Stimulated activated CD8-positive, alpha-beta memory T cell treated with anti-CD3 and anti-CD28 coated beads, Interleukin-4, amount 100 ng/mL, for 4 hours (primary cell): ENCODE data around the gene JAZF1.
A peak's percentile ranks its signal among the peaks of the same experiment; 100 is the strongest.
"Not testable (repeated sequence)": the region's sequence is repeated elsewhere in the genome, so short reads cannot be mapped to it uniquely, and the experiment has no call there.

Experiments used
- DNase-seq, 2 donors: peaks; one replicate each; pipeline ENCODE4 v3.0.0-alpha.2; 2020; ENCODE audit warnings: low read depth in 2 of 2, low spot score in 1 of 2

JAZF1 gene

DNA sequence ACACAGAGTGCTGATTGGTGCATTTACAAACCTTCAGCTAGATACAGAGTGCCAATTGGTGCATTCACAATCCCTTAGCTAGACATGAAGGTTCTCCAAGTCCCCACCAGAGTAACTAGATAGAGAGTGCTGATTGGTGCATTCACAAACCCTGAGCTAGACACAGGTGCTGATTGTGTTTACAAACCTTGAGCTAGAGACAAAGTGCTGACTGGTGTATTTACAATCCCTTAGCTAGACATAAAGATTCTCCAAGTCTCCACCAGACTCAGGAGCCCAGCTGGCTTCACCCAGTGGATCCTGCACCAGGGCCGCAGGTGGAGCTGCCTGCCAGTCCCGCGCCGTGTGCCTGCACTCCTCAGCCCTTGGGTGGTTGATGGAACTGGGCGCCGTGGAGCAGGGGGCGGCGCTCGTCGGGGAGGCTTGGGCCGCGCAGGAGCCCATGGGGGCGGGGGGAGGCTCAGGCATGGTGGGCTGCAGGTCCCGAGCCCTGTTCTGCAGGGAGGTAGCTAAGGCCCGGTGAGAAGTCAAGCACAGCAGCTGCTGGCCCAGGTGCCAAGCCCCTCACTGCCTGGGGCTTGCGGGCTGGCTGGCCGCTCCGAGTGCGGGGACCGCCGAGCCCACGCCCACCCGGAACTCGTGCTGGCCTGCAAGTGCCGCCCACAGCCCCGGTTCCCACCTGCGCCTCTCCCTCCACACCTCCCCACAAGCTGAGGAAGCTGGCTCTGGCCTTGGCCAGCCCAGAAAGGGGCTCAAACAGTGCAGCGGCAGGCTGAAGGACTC, 323.7 kb downstream of the JAZF1 start:
- DNase-seq = not testable (repeated sequence)

DNA sequence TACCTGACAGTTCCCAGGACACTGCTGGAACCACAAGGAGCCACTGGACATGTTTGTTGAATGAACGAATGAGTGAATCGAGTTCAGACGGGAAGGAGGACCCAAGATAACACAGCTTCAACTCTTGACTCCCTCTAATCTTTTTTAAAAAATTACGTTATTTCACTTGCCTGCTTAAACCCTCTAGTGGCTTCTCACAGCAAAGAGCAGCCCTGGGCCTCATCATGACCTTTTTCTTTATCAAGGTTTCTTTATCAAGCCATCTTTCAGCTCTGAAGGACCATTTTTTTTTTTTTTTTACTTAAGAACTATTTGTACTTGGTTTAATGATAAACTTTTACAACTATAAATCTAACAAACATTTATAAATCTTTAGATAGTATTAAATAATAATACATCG, 330.1 kb downstream of the JAZF1 start:
- no peak for DNase-seq

- DNase-seq = no peak
Observed at GRCh38 chr7:27846388-27846787, 334.2 kb downstream of the JAZF1 start.

GRCh38 chr7:27843584-27844305, 336.9 kb downstream of the JAZF1 start:
- DNase-seq = no peak

DNA sequence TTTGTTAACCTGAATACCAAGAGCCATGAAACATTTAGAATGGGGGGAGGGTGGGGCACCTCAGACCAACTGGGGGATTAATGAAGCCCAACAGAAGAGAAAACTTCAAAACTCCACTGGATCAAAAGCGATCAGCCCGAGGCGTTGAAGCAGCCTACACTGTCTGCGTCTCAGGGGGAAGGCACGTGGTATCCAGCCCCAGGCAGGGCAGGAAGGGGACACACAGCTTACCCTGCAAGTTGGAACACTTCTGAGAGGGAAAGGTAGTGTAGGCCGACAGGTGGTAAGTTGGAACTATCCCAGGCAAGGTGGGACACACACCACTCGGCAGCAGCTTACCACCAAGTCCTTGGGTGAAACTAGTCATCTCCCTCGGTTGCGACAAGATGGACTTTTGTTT, 337.7 kb downstream of the JAZF1 start:
- DNase-seq = no peak

DNA sequence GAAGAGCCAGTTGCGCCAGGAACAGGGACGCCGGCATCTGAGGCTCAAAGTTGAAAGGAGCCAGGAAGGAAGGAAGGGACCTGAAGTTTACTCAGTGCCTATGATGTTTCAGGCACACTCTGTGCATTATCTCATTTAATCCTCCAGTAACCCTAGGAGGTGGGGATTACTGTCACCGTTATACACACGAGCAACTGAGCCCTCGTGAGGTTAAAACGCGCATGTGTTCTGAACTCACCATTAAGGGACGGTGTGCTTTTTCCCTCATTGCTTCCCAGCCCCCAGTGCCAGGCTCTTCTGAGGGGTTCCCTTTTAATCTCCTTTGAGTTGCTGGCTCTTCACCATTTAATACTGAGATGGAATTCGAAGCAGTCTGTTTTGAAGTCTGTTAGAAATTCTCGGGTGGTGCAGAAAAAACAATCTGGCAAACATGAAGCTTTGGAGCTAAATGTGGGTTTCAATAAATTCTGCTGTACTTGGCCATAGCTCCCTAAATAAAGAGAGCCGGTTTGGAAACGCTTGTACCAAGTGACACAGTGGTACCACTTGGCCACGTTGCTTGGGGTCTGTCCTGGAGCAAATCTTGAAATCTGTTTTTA, 338.4 kb downstream of the JAZF1 start:
- no peak for DNase-seq

DNA sequence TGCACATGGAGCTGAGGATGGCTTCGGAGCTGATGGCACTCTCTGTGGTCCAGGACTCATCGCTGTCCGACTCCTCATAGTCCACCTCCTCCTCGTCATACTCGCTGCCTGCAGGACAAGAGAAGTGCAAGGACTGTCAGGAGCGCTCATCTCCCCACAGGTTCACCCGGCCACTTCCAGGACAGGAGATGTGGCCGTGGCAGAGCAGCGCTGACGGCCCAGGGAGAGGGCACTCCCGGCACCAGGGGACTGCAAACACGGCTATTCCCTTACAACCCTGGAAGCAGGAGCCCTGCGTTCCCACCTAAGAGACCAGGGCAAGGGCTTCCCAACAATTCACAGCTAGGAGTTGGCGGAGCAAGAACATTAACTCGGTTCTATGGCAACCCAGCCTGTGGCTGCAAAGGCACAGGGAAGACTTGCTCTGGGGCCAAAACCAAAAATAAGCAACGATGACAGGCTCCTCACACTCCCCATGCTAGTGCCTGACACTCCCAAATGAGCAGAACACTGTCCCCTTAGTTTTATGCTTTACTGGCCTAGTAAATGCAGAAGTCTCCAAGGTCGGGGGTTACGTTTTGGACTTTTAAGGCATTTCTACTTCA, 339.7 kb downstream of the JAZF1 start:
- DNase-seq = no peak

- peak; percentile 5 to 7 for DNase-seq
Observed at GRCh38 chr7:27840313-27840712, 340.3 kb downstream of the JAZF1 start.

- DNase-seq = no peak
Observed at GRCh38 chr7:27839099-27839498, 341.5 kb downstream of the JAZF1 start.

- no peak for DNase-seq
Observed at GRCh38 chr7:27836536-27836935, 344.1 kb downstream of the JAZF1 start.

GRCh38 chr7:27835376-27835775, 345.2 kb downstream of the JAZF1 start:
- DNase-seq = no peak

GRCh38 chr7:27834179-27834921, 346.2 kb downstream of the JAZF1 start:
- no peak for DNase-seq

DNA sequence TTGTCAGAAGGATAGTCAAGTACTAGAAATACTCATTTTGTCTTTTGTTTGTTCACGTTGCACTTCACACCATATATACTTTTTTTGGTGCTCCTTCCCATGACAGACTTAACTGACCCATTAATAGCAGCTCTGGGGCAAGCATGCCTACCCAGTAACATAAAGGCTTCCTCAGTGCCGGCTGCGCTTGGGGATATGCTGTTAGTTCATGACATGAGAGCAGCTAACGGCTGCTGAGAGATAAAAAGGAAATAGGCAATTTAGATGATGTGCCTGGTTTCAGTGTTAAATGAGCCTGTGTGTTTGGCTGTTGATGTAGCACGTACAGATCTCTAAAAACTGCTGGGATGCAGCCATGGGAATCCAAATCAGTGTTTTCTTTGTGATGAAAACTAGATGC, 354.2 kb downstream of the JAZF1 start:
- no peak for DNase-seq

DNA sequence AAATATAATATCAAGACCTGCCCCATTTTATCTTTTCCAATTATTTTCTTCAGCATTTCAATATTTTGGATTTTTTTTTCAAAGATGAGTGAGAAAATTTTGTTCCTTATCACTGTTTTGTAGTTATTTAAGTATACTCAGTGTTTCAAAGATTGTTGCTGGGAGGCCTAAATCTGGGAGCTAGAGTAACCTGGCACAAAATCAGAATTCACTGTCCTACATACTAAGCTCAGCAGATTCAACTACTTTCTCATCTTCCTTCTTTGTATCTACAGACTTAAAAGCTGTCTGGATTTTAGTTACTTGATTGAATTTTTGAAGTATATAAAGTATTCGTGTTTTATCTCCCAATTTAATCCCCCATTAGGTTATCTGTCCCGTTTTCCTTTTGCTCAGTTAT, 354.7 kb downstream of the JAZF1 start:
- no peak for DNase-seq

DNA sequence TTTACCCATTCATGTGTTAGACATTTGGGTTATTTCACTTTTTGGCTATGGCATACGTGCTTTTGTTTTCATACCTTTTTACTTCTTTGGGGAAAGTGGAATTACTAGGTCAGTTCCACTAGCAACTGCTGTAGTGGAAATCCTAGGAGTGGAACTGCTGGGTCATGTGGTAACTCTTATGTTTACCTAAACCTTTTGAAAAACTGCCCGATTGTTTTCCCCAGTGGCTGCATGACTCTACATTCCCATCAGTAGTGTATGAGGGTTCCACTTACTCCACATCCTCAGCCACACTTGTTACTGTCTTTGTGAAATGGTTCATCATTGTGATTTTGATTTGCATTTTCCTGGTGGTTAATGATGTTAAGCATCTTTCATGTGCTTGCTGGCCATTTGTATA, 358.4 kb downstream of the JAZF1 start:
- DNase-seq = no peak

DNA sequence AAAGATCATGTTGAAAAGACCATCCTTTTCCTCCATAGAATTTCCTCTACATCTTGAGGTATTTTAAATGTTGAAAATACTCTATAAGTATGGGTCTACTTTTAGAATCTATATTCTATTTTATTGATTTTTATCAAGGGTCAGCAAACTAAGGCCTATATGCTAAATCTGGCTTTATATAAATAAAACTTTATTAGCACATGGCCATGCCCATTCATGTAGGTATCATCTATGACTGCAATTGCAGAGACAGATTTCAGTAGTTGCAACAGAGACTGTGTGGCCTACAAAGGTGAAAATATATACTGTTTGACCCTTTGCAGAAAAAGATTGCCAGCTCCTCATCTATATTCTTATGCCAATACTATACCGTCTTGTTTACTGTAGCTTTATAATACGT, 367.9 kb downstream of the JAZF1 start:
- DNase-seq = no peak

GRCh38 chr7:27810186-27810585, 370.4 kb downstream of the JAZF1 start:
- no peak for DNase-seq

- no peak for DNase-seq
Observed at GRCh38 chr7:27808626-27809025, 372.0 kb downstream of the JAZF1 start.

DNA sequence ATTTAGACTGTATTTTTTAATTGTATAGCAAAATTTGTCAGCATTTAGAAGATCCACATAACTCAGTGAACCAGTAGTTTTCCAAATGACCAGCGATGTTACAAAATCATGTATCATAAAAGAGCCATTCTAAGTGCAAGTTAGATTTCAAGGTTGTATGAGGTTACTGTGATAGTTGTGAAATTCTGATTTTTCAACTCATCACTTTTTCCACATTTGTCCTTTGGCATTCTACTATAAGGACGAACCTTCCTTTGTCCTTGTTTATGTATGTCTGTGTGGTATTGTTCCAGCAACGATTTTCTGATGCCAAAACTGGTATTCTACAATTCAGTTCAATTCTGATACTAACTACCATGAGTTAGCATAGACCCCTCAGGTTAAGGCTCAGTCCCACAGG, 376.5 kb downstream of the JAZF1 start:
- DNase-seq = no peak

DNA sequence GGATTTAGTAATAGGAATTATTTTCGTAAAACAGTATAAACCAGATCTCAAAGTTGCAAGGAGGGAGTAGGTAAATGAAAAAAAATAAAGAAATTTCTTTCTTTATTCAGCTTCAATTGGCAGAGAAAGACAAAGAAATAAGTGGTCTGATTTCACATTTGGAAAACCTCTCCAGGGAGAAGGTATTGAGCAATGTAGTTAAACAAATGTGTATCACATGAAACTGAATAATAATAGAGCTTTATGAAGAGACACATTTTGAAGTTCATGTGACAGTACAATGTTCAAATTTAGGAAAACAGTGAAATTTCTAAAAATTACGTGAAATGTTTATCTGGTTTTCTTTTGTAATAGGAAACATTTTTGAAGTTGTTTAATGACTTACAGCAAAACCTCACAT, 377.6 kb downstream of the JAZF1 start:
- DNase-seq = no peak

GRCh38 chr7:27799212-27799611, 381.4 kb downstream of the JAZF1 start:
- DNase-seq = no peak
